SU-DHL-6 (cell line): Measurements from ENCODE around the gene CXCL11.

Source experiments
- H2AFZ ChIP-seq: fragments of 200-600 bp; sonication (generic); 2 replicates; pipeline ENCODE4 v1.6.1; 2014; ENCODE audit warnings: low read depth, mild to moderate bottlenecking, moderate library complexity, mixed read lengths, antibody characterized with exemption, low read length; ENCODE audit not compliant: severe bottlenecking
- H3F3A ChIP-seq: fragments of 200-600 bp; shearing (Covaris generic); 2 replicates; pipeline ENCODE4 v1.6.0; 2016; ENCODE audit warnings: antibody characterized with exemption, mild to moderate bottlenecking; ENCODE audit not compliant: insufficient read depth
- H3K27ac ChIP-seq: fragments of 200-600 bp; sonication (generic); 2 replicates; pipeline ENCODE4 v1.5.1; 2016; ENCODE audit warnings: low read depth, mild to moderate bottlenecking, low read length, moderate library complexity, mixed read lengths
- H3K27me3 ChIP-seq: fragments of 200-600 bp; sonication (generic), shearing (Covaris generic); 2 replicates; pipeline ENCODE4 v1.6.0; 2014; ENCODE audit warnings: mild to moderate bottlenecking, low read length
- H3K36me3 ChIP-seq: fragments of 200-600 bp; sonication (generic); 2 replicates; pipeline ENCODE4 v1.6.1; 2014; ENCODE audit warnings: mild to moderate bottlenecking, low read length, mixed read lengths
- H3K4me2 ChIP-seq: fragments of 300-600, 200-600 bp; shearing (Covaris generic), sonication (generic); 2 replicates; pipeline ENCODE4 v1.6.0; 2014; ENCODE audit warnings: low read length, low read depth, mild to moderate bottlenecking; ENCODE audit not compliant: poor library complexity, severe bottlenecking
- H3K4me3 ChIP-seq: fragments of 200-600 bp; sonication (generic); 2 replicates; pipeline ENCODE4 v1.5.1; 2014; ENCODE audit warnings: antibody characterized with exemption, low read length, mild to moderate bottlenecking, mixed read lengths; ENCODE audit not compliant: insufficient read depth, poor library complexity, severe bottlenecking
- H3K79me2 ChIP-seq: fragments of 200-600 bp; sonication (generic); 2 replicates; pipeline ENCODE4 v1.6.1; 2014; ENCODE audit warnings: mild to moderate bottlenecking, low read length, moderate library complexity; ENCODE audit not compliant: insufficient read depth
- H3K9ac ChIP-seq: fragments of 200-600 bp; sonication (generic); 2 replicates; pipeline ENCODE4 v1.7.0; 2014; ENCODE audit warnings: mild to moderate bottlenecking, low read length
- H3K9me2 ChIP-seq: fragments of 200-600 bp; sonication (generic); replicated peaks from 2 replicates; pipeline ENCODE4 v1.6.1; 2014; ENCODE audit warnings: low read length; ENCODE audit not compliant: insufficient read depth
- H3K9me3 ChIP-seq: fragments of 200-600 bp; sonication (generic); 2 replicates; pipeline ENCODE4 v1.6.1; 2014; ENCODE audit warnings: low read length, mixed read lengths; ENCODE audit not compliant: insufficient read depth
- H4K20me1 ChIP-seq: fragments of 200-600 bp; sonication (generic); 2 replicates; pipeline ENCODE4 v1.6.1; 2014; ENCODE audit warnings: low read depth, mild to moderate bottlenecking, antibody characterized with exemption, low read length, moderate library complexity, mixed read lengths
- CTCF ChIP-seq: fragments of 200-600 bp; sonication (generic); IDR thresholded peaks from one replicate; pipeline ENCODE4 v1.5.1; 2017; ENCODE audit warnings: antibody characterized with exemption, mild to moderate bottlenecking, low read length, moderate library complexity; ENCODE audit not compliant: insufficient read depth, poor library complexity, severe bottlenecking
- EZH2phosphoT487 ChIP-seq: fragments of 200-600 bp; sonication (generic), shearing (Covaris generic); conservative IDR thresholded peaks from 2 replicates; pipeline ENCODE4 v1.6.1; 2018; ENCODE audit warnings: mild to moderate bottlenecking, antibody characterized with exemption, low read length, moderate library complexity, mixed read lengths

Gene CXCL11

GRCh38 chr4:76028350-76028765, 7.5 kb downstream of the CXCL11 start:
- H3K4me2 ChIP-seq, result no peak overlapping the region
- H3K4me3 ChIP-seq, result no peak overlapping the region

GRCh38 chr4:76024065-76024464, 11.8 kb downstream of the CXCL11 start:
- Histone ChIP-seq H3F3A (no peaks in the 10 kb centered on the region), H3K36me3 (no peaks in the 10 kb centered on the region), H3K27ac (no peak overlapping the region), H4K20me1 (no peaks in the 10 kb centered on the region), H3K79me2 (no peaks in the 10 kb centered on the region), H3K9me3 (no peaks in the 10 kb centered on the region), H2AFZ (no peak overlapping the region), H3K4me3 (no peak overlapping the region), H3K27me3 (no peaks in the 10 kb centered on the region), H3K9ac (no peak overlapping the region), H3K4me2 (no peak overlapping the region), H3K9me2 (no peaks in the 10 kb centered on the region)
- TF ChIP-seq EZH2phosphoT487, result no peak
- no peak for TF ChIP-seq CTCF

More at GRCh38 chr4:76028350-76028765, 7.5 kb downstream of the CXCL11 start:
- no peak overlapping the region for H3K27ac ChIP-seq
- H3F3A ChIP-seq, result no peaks in the 10 kb centered on the region
- no peak for TF ChIP-seq EZH2phosphoT487
- TF ChIP-seq CTCF, result no peak
- no peak overlapping the region for H2AFZ ChIP-seq
- H3K79me2 ChIP-seq, result no peaks in the 10 kb centered on the region
- H3K36me3 ChIP-seq, result no peaks in the 10 kb centered on the region
- H4K20me1 ChIP-seq, result no peaks in the 10 kb centered on the region
- no peaks in the 10 kb centered on the region for H3K27me3 ChIP-seq
- no peaks in the 10 kb centered on the region for H3K9me2 ChIP-seq
- H3K9me3 ChIP-seq, result no peaks in the 10 kb centered on the region
- no peak overlapping the region for H3K9ac ChIP-seq

GRCh38 chr4:76023389-76023788, 12.5 kb downstream of the CXCL11 start, which contains the start of gene CXCL10:
CXCL10 (minus strand) TSS chr4:76023497; CDS start chr4:76023431, 66 bp downstream.
- no peaks in the 10 kb centered on the region for H3F3A ChIP-seq
- H3K9ac ChIP-seq, result no peak within 1 kb of the TSS
- no peaks in the 10 kb centered on the region for H3K27me3 ChIP-seq
- no peaks in the 10 kb centered on the region for H3K9me3 ChIP-seq
- no peak within 1 kb of the TSS for H3K4me3 ChIP-seq
- H4K20me1 ChIP-seq, result no peaks in the 10 kb centered on the region
- H3K79me2 ChIP-seq, result no peaks in the 10 kb centered on the region
- H2AFZ ChIP-seq, result no peak within 1 kb of the TSS
- no peaks in the 10 kb centered on the region for H3K36me3 ChIP-seq
- TF ChIP-seq EZH2phosphoT487, result no peak
- TF ChIP-seq CTCF, result no peak
- no peak within 1 kb of the TSS for H3K27ac ChIP-seq
- H3K9me2 ChIP-seq, result no peaks in the 10 kb centered on the region
- no peak within 1 kb of the TSS for H3K4me2 ChIP-seq

- Histone ChIP-seq H3K4me3 (no peak overlapping the region), H3K79me2 (no peaks in the 10 kb centered on the region), H3K9ac (no peak overlapping the region), H2AFZ (no peak overlapping the region), H3K27me3 (no peaks in the 10 kb centered on the region), H3K4me2 (no peak overlapping the region), H3K36me3 (no peaks in the 10 kb centered on the region), H3K9me2 (no peaks in the 10 kb centered on the region), H3K9me3 (no peaks in the 10 kb centered on the region), H4K20me1 (no peaks in the 10 kb centered on the region), H3K27ac (no peak overlapping the region), H3F3A (no peaks in the 10 kb centered on the region)
- no peak for TF ChIP-seq CTCF
These were observed 13.2 kb downstream of the CXCL11 start for GRCh38 chr4:76022677-76023076.
